GM23338 (cell line): Measurements from ENCODE around the gene WNT11. TPM values are rescaled to one million over a fixed set of nuclear protein-coding genes. Genes with fewer than 3 reads are reported as not detected.

Experiments used
- ATAC-seq: fragments of 200-7000 bp; cut with Tn5 transposase; 3 replicates; pipeline ENCODE4 v1.9.1; 2020
- DNase-seq: peaks from one replicate; pipeline ENCODE4 v3.0.0-alpha.2; 2015; ENCODE audit warnings: low spot score
- H2AFZ ChIP-seq: fragments of 200-600 bp; sonication (generic); 2 replicates; pipeline ENCODE4 v1.8.0; 2016; ENCODE audit warnings: antibody characterized with exemption, mild to moderate bottlenecking, moderate library complexity
- H3F3A ChIP-seq: fragments of 200-600 bp; sonication (generic); replicated peaks from 2 replicates; pipeline ENCODE4 v1.8.0; 2017; ENCODE audit warnings: antibody characterized with exemption, mixed run types, low read depth
- H3K27ac ChIP-seq: fragments of 200-600 bp; sonication (generic); 2 replicates; pipeline ENCODE4 v1.6.1; 2016; ENCODE audit warnings: low read depth
- H3K27me3 ChIP-seq: fragments of 200-600 bp; sonication (generic); 2 replicates; pipeline ENCODE4 v1.8.0; 2016; ENCODE audit warnings: mild to moderate bottlenecking, mixed run types, moderate library complexity; ENCODE audit not compliant: insufficient read depth
- H3K36me3 ChIP-seq: fragments of 200-600 bp; sonication (generic); 2 replicates; pipeline ENCODE4 v1.8.0; 2016; ENCODE audit warnings: mild to moderate bottlenecking; ENCODE audit not compliant: insufficient read depth
- H3K4me1 ChIP-seq: fragments of 200-600 bp; sonication (generic); 2 replicates; pipeline ENCODE4 v1.8.0; 2016; ENCODE audit warnings: mild to moderate bottlenecking, moderate library complexity; ENCODE audit not compliant: insufficient read depth
- H3K4me2 ChIP-seq: fragments of 200-600 bp; sonication (generic); 2 replicates; pipeline ENCODE4 v1.7.1; 2017; ENCODE audit warnings: mixed run types
- H3K4me3 ChIP-seq: fragments of 200-600 bp; sonication (generic); 2 replicates; pipeline ENCODE4 v1.6.1; 2016; ENCODE audit warnings: mixed run types
- H3K79me2 ChIP-seq: fragments of 200-600 bp; sonication (generic); replicated peaks from 2 replicates; pipeline ENCODE4 v1.8.0; 2017; ENCODE audit warnings: mild to moderate bottlenecking; ENCODE audit not compliant: insufficient read depth
- H3K9me2 ChIP-seq: fragments of 200-600 bp; sonication (generic); 2 replicates; pipeline ENCODE4 v1.8.0; 2017; ENCODE audit not compliant: insufficient read depth
- H4K20me1 ChIP-seq: fragments of 200-600 bp; sonication (generic); replicated peaks from 2 replicates; pipeline ENCODE4 v1.8.0; 2017; ENCODE audit warnings: mild to moderate bottlenecking; ENCODE audit not compliant: insufficient read depth
- H3K27ac Mint-ChIP-seq: 2 replicates; pipeline ENCODE4 v1.8.0; 2020; ENCODE audit warnings: inconsistent platforms, mild to moderate bottlenecking, moderate library complexity, mixed read lengths
- H3K27me3 Mint-ChIP-seq: 3 replicates; pipeline ENCODE4 v1.8.0; 2022; ENCODE audit warnings: low read depth, mild to moderate bottlenecking, moderate library complexity, mixed read lengths, inconsistent platforms; ENCODE audit not compliant: insufficient read depth, poor library complexity
- H3K36me3 Mint-ChIP-seq: 3 replicates; pipeline ENCODE4 v1.8.0; 2021; ENCODE audit warnings: low read depth, mild to moderate bottlenecking, inconsistent platforms, moderate library complexity, mixed read lengths
- H3K4me1 Mint-ChIP-seq: 3 replicates; pipeline ENCODE4 v1.8.0; 2020; ENCODE audit warnings: mild to moderate bottlenecking, inconsistent platforms, mixed read lengths
- H3K4me3 Mint-ChIP-seq: 3 replicates; pipeline ENCODE4 v1.8.0; 2021; ENCODE audit warnings: moderate library complexity, mild to moderate bottlenecking, inconsistent platforms, mixed read lengths
- H3K9me3 Mint-ChIP-seq: 3 replicates; pipeline ENCODE4 v1.8.0; 2020; ENCODE audit warnings: moderate library complexity, mild to moderate bottlenecking, inconsistent platforms, mixed read lengths
- CREB1 ChIP-seq: fragments of 250-450 bp; sonication (Bioruptor Pico); IDR thresholded peaks from 2 replicates; pipeline ENCODE4 v1.5.0; 2020; ENCODE audit warnings: low read depth, mild to moderate bottlenecking, moderate library complexity
- POLR2AphosphoS5 ChIP-seq: IDR thresholded peaks from 2 replicates; pipeline ENCODE4 v1.6.1; 2016; ENCODE audit warnings: antibody characterized with exemption, low read depth
- ZNF462 ChIP-seq: fragments of 250-450 bp; sonication (Bioruptor Pico); IDR thresholded peaks from 2 replicates; pipeline ENCODE4 v1.5.0; 2020; ENCODE audit warnings: mild to moderate bottlenecking, moderate library complexity
- polyA plus RNA-seq: library from polyadenylated mRNA; unstranded; fragments of >200 nt; fragmentation: Nextera tagmentation; extraction: Ambion mirVana; gene quantifications from 2 replicates; pipeline ENCODE4 v1.2.1, GENCODE V29; 2016
- total RNA-seq: library from RNA; depleted of rRNA; stranded (reverse); fragments of >200 nt; shearing (Covaris generic); gene quantifications from 2 replicates; pipeline ENCODE4 v1.2.3, GENCODE V29; 2014
- TF ChIP-seq, protein P1 (sequence below), 2 experiments: fragments of 200-600 bp in 1 of 2; sonication (generic) in 1 of 2; conservative IDR thresholded peaks; 2 replicates each; pipeline versions ENCODE4 v1.5.1 to v1.6.1; 2016 to 2017; ENCODE audit warnings: antibody characterized with exemption in 2 of 2, low read depth in 2 of 2, mild to moderate bottlenecking in 2 of 2, moderate library complexity in 1 of 2

The WNT11 gene
- total and polyA plus RNA-seq, 2 experiments from 2014 or later = 0.44 to 0.56 TPM

DNA sequence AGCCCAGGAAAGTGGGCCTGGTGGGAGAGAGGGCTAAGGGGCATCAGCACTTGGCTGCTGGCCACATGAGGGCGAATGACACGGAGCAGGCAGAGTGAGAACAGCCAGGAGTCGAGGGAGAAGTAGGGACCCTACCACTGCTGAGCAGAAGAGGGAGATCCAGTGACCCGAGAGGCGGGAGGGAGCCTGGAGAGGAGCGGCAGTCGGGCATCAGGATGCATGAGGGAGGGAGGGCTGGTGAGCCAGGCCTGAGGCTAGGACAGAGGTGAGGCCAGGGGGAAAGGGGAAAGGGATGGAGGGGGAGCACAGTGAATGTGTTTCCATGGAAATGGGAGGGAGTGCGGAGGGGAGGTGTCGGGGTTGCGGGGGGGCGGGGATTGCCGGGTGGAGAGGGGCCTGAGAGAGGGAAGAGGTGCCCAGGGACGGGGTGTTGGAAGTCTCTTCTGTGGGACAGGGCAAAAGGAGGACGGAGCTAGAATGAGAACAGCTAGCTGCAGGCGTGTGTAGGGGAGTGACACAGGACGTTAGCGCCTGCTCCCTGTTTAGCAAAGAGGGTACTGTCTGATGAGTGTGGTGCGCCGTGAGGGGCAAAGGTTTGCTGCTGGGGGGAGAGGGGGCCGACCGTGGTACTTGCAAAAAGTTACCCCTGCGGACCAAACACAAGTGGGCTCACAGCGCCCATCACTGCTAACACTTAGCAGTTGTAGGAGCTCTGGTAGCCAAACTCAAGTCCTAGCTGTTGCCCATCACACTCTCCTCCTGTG lies 37.1 kb upstream of the WNT11 start:
- TF ChIP-seq CREB1 (CRISPR knock-in tag) (0 out of 2 replicates have a peak, but pooled peaks have one; percentile 51), POLR2AphosphoS5 (no peak), ZNF462 (CRISPR knock-in tag) (no peak)
- TF ChIP-seq, protein P1, sequence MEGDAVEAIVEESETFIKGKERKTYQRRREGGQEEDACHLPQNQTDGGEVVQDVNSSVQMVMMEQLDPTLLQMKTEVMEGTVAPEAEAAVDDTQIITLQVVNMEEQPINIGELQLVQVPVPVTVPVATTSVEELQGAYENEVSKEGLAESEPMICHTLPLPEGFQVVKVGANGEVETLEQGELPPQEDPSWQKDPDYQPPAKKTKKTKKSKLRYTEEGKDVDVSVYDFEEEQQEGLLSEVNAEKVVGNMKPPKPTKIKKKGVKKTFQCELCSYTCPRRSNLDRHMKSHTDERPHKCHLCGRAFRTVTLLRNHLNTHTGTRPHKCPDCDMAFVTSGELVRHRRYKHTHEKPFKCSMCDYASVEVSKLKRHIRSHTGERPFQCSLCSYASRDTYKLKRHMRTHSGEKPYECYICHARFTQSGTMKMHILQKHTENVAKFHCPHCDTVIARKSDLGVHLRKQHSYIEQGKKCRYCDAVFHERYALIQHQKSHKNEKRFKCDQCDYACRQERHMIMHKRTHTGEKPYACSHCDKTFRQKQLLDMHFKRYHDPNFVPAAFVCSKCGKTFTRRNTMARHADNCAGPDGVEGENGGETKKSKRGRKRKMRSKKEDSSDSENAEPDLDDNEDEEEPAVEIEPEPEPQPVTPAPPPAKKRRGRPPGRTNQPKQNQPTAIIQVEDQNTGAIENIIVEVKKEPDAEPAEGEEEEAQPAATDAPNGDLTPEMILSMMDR (conservative IDR thresholded peaks at IDR 0.05; ENCODE audit: low read depth in 2 of 2) = peak; percentile 18 to 29; a peak in 3 of 4 replicates
- no peaks in the 10 kb centered on the region for H4K20me1 ChIP-seq
- H3F3A ChIP-seq = no peaks in the 10 kb centered on the region
- peaks cover 16% of the 10 kb centered on the region; the same call in 2 of the 3 replicates for H3K4me1 Mint-ChIP-seq
- no peaks in the 10 kb centered on the region for H3K9me2 ChIP-seq
- H3K4me1 ChIP-seq = peaks cover 10% of the 10 kb centered on the region; the same call in 1 of the 2 replicates
- peaks cover 30% of the 10 kb centered on the region for H3K27me3 ChIP-seq
- H3K4me3 Mint-ChIP-seq = peak overlapping the region; percentile 68
- peaks cover 27% of the 10 kb centered on the region for H3K27me3 Mint-ChIP-seq
- no peaks in the 10 kb centered on the region for H3K36me3 Mint-ChIP-seq
- peak overlapping the region; percentile 52 for H3K4me3 ChIP-seq
- peak overlapping the region; percentile 96 for H2AFZ ChIP-seq
- no peaks in the 10 kb centered on the region for H3K36me3 ChIP-seq
- no peak overlapping the region for H3K27ac ChIP-seq
- H3K4me2 ChIP-seq = peak overlapping the region; percentile 78
- H3K9me3 Mint-ChIP-seq = no peaks in the 10 kb centered on the region; the same call in 2 of the 3 replicates
- ATAC-seq = peak; percentile 86
- no peaks in the 10 kb centered on the region for H3K79me2 ChIP-seq
- DNase-seq = peak; percentile 87
- H3K27ac Mint-ChIP-seq = no peak overlapping the region
